Measurements from ENCODE around the gene TMEM139.
A peak's percentile ranks its signal among the peaks of the same experiment; 100 is the strongest.

The TMEM139 gene

GRCh38 chr7:143304938-143305337, 20.2 kb downstream of the TMEM139 start:
- TF ChIP-seq CTCF (IDR thresholded peaks at IDR 0.05; ENCODE audit: low read depth, low read length, missing control alignments) = no peak
- no peak overlapping the region for H3K4me3 ChIP-seq (replicated peaks; ENCODE audit: low read depth, low read length)
- no peak for DNase-seq (ENCODE audit: extremely low read depth, low read depth)

GRCh38 chr7:143305423-143306070, 20.8 kb downstream of the TMEM139 start:
- peak; percentile 80 for TF ChIP-seq CTCF (IDR thresholded peaks at IDR 0.05; ENCODE audit: low read depth, low read length, missing control alignments)
- DNase-seq (ENCODE audit: extremely low read depth, low read depth) = no peak
- no peak overlapping the region for H3K4me3 ChIP-seq (replicated peaks; ENCODE audit: low read depth, low read length)

GRCh38 chr7:143308632-143309031, 23.9 kb downstream of the TMEM139 start:
- no peak for TF ChIP-seq CTCF (IDR thresholded peaks at IDR 0.05; ENCODE audit: low read depth, low read length, missing control alignments)
- no peak overlapping the region for H3K4me3 ChIP-seq (replicated peaks; ENCODE audit: low read depth, low read length)
- DNase-seq (ENCODE audit: extremely low read depth, low read depth) = no peak

GRCh38 chr7:143314127-143314526, 29.4 kb downstream of the TMEM139 start:
- H3K4me3 ChIP-seq (replicated peaks; ENCODE audit: low read depth, low read length) = no peak overlapping the region
- TF ChIP-seq CTCF (IDR thresholded peaks at IDR 0.05; ENCODE audit: low read depth, low read length, missing control alignments) = no peak
- DNase-seq (ENCODE audit: extremely low read depth, low read depth) = no peak

- H3K4me3 ChIP-seq (replicated peaks; ENCODE audit: low read depth, low read length) = no peak within 1 kb of the TSS
These were observed 31.0 kb downstream of the TMEM139 start, which contains the start of gene CLCN1 for GRCh38 chr7:143315776-143316175. TSS of gene CLCN1 (plus strand) at chr7:143316111. CDS start at chr7:143316213, 102 bp downstream.

GRCh38 chr7:143316492-143316891, 31.7 kb downstream of the TMEM139 start:
- no peak overlapping the region for H3K4me3 ChIP-seq (replicated peaks; ENCODE audit: low read depth, low read length)
- no peak for TF ChIP-seq CTCF (IDR thresholded peaks at IDR 0.05; ENCODE audit: low read depth, low read length, missing control alignments)
- no peak for DNase-seq (ENCODE audit: extremely low read depth, low read depth)

More at GRCh38 chr7:143315776-143316175, 31.0 kb downstream of the TMEM139 start, which contains the start of gene CLCN1:
- TF ChIP-seq CTCF (IDR thresholded peaks at IDR 0.05; ENCODE audit: low read depth, low read length, missing control alignments) = no peak
- DNase-seq (ENCODE audit: extremely low read depth, low read depth) = no peak

- DNase-seq (ENCODE audit: extremely low read depth, low read depth) = no peak
- no peak for TF ChIP-seq CTCF (IDR thresholded peaks at IDR 0.05; ENCODE audit: low read depth, low read length, missing control alignments)
- H3K4me3 ChIP-seq (replicated peaks; ENCODE audit: low read depth, low read length) = no peak overlapping the region
These were observed 33.9 kb downstream of the TMEM139 start for GRCh38 chr7:143318661-143319060.

Data from HFF-Myc (cell line).